Ovary (tissue), 3 donors: Measurements from ENCODE around the gene IL1RAPL1.

Experiments used
- CTCF ChIP-seq, 3 donors: fragments of 450-650 bp in 2 of 3; fragments of 200-600 bp in 1 of 3; IDR thresholded peaks; one replicate each; pipeline versions ENCODE4 v1.5.1 to v1.8.0; 2016 to 2022; ENCODE audit warnings: antibody characterized with exemption in 3 of 3, mild to moderate bottlenecking in 1 of 3
- EP300 ChIP-seq: sonication (generic); formaldehyde crosslinking; IDR thresholded peaks from one replicate; pipeline ENCODE4 v1.6.1; 2017; ENCODE audit warnings: antibody characterized with exemption
- POLR2A ChIP-seq: fragments of 450-650 bp; IDR thresholded peaks from one replicate; pipeline ENCODE4 v1.6.1; 2017; ENCODE audit warnings: antibody characterized with exemption, mild to moderate bottlenecking, moderate library complexity
- donor health status: DM: no; HTN: no; CAD: no.

GRCh38 chrX:28773807-28774206, 186.6 kb downstream of the IL1RAPL1 start:
- no peak for TF ChIP-seq CTCF (IDR thresholded peaks at IDR 0.05)
- no peak for TF ChIP-seq POLR2A
- no peak for TF ChIP-seq EP300
